ENCODE measurements around the gene TEAD1. TPM values are rescaled to one million over a fixed set of nuclear protein-coding genes. Genes with fewer than 3 reads are reported as not detected.

The TEAD1 gene
- total RNA-seq, 2 experiments from 2014 or later = 5.6 to 10.8 TPM

DNA sequence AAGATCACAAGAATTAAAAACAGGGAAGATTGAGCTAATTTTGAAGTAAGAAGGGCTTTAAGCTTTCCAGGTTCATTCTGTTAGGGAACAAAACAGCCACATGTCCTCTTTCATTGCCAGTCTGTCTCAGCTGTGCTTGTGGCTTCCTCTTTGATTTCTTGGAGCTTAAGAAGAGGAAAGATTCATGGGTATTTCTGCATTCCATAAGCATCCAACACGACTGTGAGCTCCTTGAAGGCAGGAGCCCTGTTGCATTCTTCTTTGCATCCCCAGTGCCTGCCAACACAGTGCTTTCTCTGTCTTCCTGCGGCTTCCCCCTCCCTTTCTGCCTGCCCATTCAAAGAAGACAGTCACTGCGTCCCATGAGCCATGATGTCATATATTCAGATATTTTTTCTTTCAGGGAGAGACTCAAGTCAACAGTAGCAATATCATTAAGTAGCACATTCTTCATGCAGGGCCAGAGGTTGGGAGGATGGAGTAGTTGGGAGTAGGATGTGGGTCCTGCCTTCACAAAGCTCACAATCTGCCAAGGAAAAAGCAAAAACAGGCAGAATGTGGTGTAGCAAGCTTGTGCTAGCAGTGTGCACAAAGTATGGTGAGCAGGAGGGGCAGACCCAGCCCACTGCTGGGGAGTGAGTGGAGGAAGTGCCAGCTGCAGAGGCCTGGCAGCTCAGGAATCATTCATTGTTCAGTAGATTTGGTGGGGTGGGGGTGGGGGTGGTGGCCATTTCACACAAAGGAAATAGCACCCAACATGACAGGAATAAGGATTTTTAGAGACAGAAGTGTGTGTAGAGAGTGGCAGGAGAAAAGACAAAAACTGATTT is 172.8 kb downstream of the TEAD1 start:
- H3K4me2 ChIP-seq (ENCODE audit: low read length) = peak overlapping the region; percentile 52

GRCh38 chr11:12848413-12848812 is 174.2 kb downstream of the TEAD1 start:
- CTCF ChIA-PET (ENCODE audit: unreplicated experiment) = no interaction called here

More for the DNA sequence above, 172.8 kb downstream of the TEAD1 start:
- ChIA-PET POLR2A (interaction anchor here (0.6 to 0.8 kb wide), 4 partner anchors 10 to 305 kb away, joined by 3 read pairs; no protein-coding TSS in a partner anchor), CTCF (ENCODE audit: unreplicated experiment) (interaction anchor here (0.6 to 0.7 kb wide), 2 partner anchors 32 to 1502 kb away, joined by 3 to 4 read pairs; no protein-coding TSS in a partner anchor)
- Histone ChIP-seq H3K36me3 (ENCODE audit: insufficient read depth, low read length) (no peaks in the 10 kb centered on the region), H3K27ac (ENCODE audit: low read depth, low read length, poor library complexity, severe bottlenecking) (peak overlapping the region; percentile 78), H3K79me2 (ENCODE audit: insufficient read depth, low read depth, low read length) (peaks cover 12% of the 10 kb centered on the region; the same call in 1 of the 2 replicates), H3K9me2 (ENCODE audit: insufficient read depth, low read length) (no peaks in the 10 kb centered on the region), H3K4me3 (ENCODE audit: low read depth, low read length, poor library complexity, severe bottlenecking) (peak overlapping the region; percentile 14), H4K20me1 (ENCODE audit: insufficient read depth, low read length) (no peaks in the 10 kb centered on the region), H2AFZ (ENCODE audit: low read length) (peak overlapping the region; percentile 75; the same call in 1 of the 2 replicates), H3K4me1 (ENCODE audit: insufficient read depth, low read length, poor library complexity, severe bottlenecking) (peaks cover 67% of the 10 kb centered on the region), H3K9me3 (ENCODE audit: low read length) (no peaks in the 10 kb centered on the region)
- no peak for TF ChIP-seq CTCF (conservative IDR thresholded peaks at IDR 0.05; ENCODE audit: low read length)
- TF ChIP-seq EZH2phosphoT487 (IDR thresholded peaks at IDR 0.05; ENCODE audit: borderline replicate concordance, low read depth, low read length) = no peak
- peak; percentile 64 for DNase-seq (ENCODE audit: low spot score)
- intact Hi-C loops (cut with micrococcal nuclease; ENCODE audit: unreplicated experiment) = no loop called here
- BruUV-seq (replicated peaks) = no TSS peak

More at GRCh38 chr11:12848413-12848812, 174.2 kb downstream of the TEAD1 start:
- Histone ChIP-seq H3K4me2 (ENCODE audit: low read length) (no peak overlapping the region), H3K4me3 (ENCODE audit: low read depth, low read length, poor library complexity, severe bottlenecking) (no peak overlapping the region), H3K36me3 (ENCODE audit: insufficient read depth, low read length) (no peaks in the 10 kb centered on the region), H3K4me1 (ENCODE audit: insufficient read depth, low read length, poor library complexity, severe bottlenecking) (peaks cover 53% of the 10 kb centered on the region), H3K27ac (ENCODE audit: low read depth, low read length, poor library complexity, severe bottlenecking) (no peak overlapping the region), H2AFZ (ENCODE audit: low read length) (no peak overlapping the region), H3K9me3 (ENCODE audit: low read length) (no peaks in the 10 kb centered on the region), H4K20me1 (ENCODE audit: insufficient read depth, low read length) (no peaks in the 10 kb centered on the region), H3K9me2 (ENCODE audit: insufficient read depth, low read length) (no peaks in the 10 kb centered on the region), H3K79me2 (ENCODE audit: insufficient read depth, low read depth, low read length) (peaks cover 12% of the 10 kb centered on the region; the same call in 1 of the 2 replicates)
- DNase-seq (ENCODE audit: low spot score) = no peak
- TF ChIP-seq EZH2phosphoT487 (IDR thresholded peaks at IDR 0.05; ENCODE audit: borderline replicate concordance, low read depth, low read length) (no peak), CTCF (conservative IDR thresholded peaks at IDR 0.05; ENCODE audit: low read length) (no peak)
- BruUV-seq (replicated peaks) = no TSS peak
- intact Hi-C loops (cut with micrococcal nuclease; ENCODE audit: unreplicated experiment) = no loop called here
- POLR2A ChIA-PET = no interaction called here
